Gastroesophageal sphincter (tissue), 4 donors: Measurements from ENCODE around the gene VGF. TPM values are rescaled to one million over a fixed set of nuclear protein-coding genes. Genes with fewer than 3 reads are reported as not detected.
"Not testable (repeated sequence)": the region's sequence is repeated elsewhere in the genome, so short reads cannot be mapped to it uniquely, and the experiment has no call there.

Source experiments
- ATAC-seq: fragments of 150-250 bp; one replicate; pipeline ENCODE4 v1.9.1; 2016; ENCODE audit warnings: mild to moderate bottlenecking, moderate library complexity
- H3K27ac ChIP-seq, 4 donors: fragments of 200-600 bp; sonication (generic) in 3 of 4; 1 replicate in 3 of 4; 2 replicates in 1 of 4; pipeline ENCODE4 v1.5.1; 2016 to 2019
- H3K27me3 ChIP-seq: fragments of 200-600 bp; sonication (generic); one replicate; pipeline ENCODE4 v1.5.1; 2019
- H3K36me3 ChIP-seq, 2 donors: fragments of 200-600 bp; sonication (generic); one replicate each; pipeline ENCODE4 v1.5.1; 2019; ENCODE audit warnings: control low read depth in 1 of 2
- H3K4me1 ChIP-seq, 3 donors: fragments of 200-600 bp; sonication (generic); 1 replicate in 2 of 3; 2 replicates in 1 of 3; pipeline ENCODE4 v1.5.1; 2016 to 2019; ENCODE audit warnings: control low read depth in 2 of 3
- H3K4me3 ChIP-seq, 2 donors: fragments of 200-600 bp; sonication (generic); one replicate each; pipeline ENCODE4 v1.5.1; 2019; ENCODE audit warnings: mild to moderate bottlenecking in 1 of 2, moderate library complexity in 1 of 2
- H3K9me3 ChIP-seq, 3 donors: fragments of 200-600 bp; sonication (generic); one replicate each; pipeline ENCODE4 v1.5.1; 2017 to 2019; ENCODE audit warnings: control low read depth in 2 of 3
- EP300 ChIP-seq: sonication (generic); formaldehyde crosslinking; IDR thresholded peaks from one replicate; pipeline ENCODE4 v1.6.1; 2017; ENCODE audit warnings: antibody characterized with exemption, mild to moderate bottlenecking
- POLR2A ChIP-seq, 2 donors: fragments of 450-650 bp; IDR thresholded peaks; one replicate each; pipeline ENCODE4 v1.6.1; 2017; ENCODE audit warnings: antibody characterized with exemption in 2 of 2, mild to moderate bottlenecking in 2 of 2, moderate library complexity in 1 of 2
- POLR2AphosphoS5 ChIP-seq: sonication (generic); formaldehyde crosslinking; IDR thresholded peaks from one replicate; pipeline ENCODE4 v1.6.1; 2017; ENCODE audit warnings: antibody characterized with exemption
- WGBS, 2 donors: methylation state at CpG; one replicate each; pipeline ENCODE4 v1.1.5; 2018; ENCODE audit warnings: low coverage in 1 of 2; 5-methylcytosine and 5-hydroxymethylcytosine counted together
- total RNA-seq, 4 donors: library from RNA; depleted of rRNA; stranded (reverse); fragments of >200 nt; gene quantifications; one replicate each; pipeline ENCODE4 v1.1.0, GENCODE V29; 2016
- TF ChIP-seq, protein P1 (sequence below), 4 experiments: fragments of 200-600 bp in 2 of 4; fragments of 450-650 bp in 2 of 4; sonication (generic) in 1 of 4; IDR thresholded peaks; one replicate each; pipeline ENCODE4 v1.5.1; 2017 to 2019; ENCODE audit warnings: antibody characterized with exemption in 4 of 4, mild to moderate bottlenecking in 2 of 4, moderate library complexity in 2 of 4

The VGF gene
- total RNA-seq, 4 donors from 2014 or later, result 0.25 to 0.27 TPM; not detected in 2

- H3K9me3 ChIP-seq, result no peaks in the 10 kb centered on the region
- no peak overlapping the region for H3K4me3 ChIP-seq
- no peak for TF ChIP-seq POLR2AphosphoS5
- TF ChIP-seq, protein P1, sequence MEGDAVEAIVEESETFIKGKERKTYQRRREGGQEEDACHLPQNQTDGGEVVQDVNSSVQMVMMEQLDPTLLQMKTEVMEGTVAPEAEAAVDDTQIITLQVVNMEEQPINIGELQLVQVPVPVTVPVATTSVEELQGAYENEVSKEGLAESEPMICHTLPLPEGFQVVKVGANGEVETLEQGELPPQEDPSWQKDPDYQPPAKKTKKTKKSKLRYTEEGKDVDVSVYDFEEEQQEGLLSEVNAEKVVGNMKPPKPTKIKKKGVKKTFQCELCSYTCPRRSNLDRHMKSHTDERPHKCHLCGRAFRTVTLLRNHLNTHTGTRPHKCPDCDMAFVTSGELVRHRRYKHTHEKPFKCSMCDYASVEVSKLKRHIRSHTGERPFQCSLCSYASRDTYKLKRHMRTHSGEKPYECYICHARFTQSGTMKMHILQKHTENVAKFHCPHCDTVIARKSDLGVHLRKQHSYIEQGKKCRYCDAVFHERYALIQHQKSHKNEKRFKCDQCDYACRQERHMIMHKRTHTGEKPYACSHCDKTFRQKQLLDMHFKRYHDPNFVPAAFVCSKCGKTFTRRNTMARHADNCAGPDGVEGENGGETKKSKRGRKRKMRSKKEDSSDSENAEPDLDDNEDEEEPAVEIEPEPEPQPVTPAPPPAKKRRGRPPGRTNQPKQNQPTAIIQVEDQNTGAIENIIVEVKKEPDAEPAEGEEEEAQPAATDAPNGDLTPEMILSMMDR (IDR thresholded peaks at IDR 0.05), result no peak
- TF ChIP-seq EP300, result no peak
- TF ChIP-seq POLR2A (IDR thresholded peaks at IDR 0.05), result no peak
- H3K4me1 ChIP-seq, result no peaks in the 10 kb centered on the region
- peaks cover 0 to 69% of the 10 kb centered on the region in 2 donors for H3K36me3 ChIP-seq
- no peak overlapping the region for H3K27ac ChIP-seq
- ATAC-seq, result no peak
- 89% methylated on average over 3 of the region's 17 CpGs; no CpG with 5 or more reads in 1 of the 2 donors for WGBS, 2 donors
- H3K27me3 ChIP-seq, result peaks cover 14% of the 10 kb centered on the region
Measured at GRCh38 chr7:101207459-101207858, 42.1 kb upstream of the VGF start.

DNA sequence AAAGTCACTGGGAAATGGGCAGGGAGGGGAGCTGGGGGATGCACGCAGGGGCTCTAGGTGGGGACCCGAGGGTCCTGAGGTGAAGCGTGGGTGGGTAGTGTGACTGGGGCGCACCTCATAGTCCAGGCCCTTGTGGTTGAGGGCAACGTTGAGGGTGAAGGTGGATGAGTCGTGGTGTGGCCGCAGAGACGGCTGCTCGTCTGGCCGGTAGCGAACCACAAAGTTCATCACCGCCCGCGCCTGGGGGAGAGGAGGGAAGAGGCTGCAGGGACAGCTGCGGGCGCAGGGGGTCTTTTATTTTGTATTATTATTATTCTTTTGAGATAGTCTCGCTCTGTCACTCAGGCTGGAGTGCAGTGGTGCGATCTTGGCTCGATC, 41.3 kb upstream of the VGF start:
- 86 to 90% methylated on average over 6 to 19 of the region's 19 CpGs for WGBS, 2 donors
- TF ChIP-seq POLR2A (IDR thresholded peaks at IDR 0.05) (no peak), POLR2AphosphoS5 (no peak)
- TF ChIP-seq, protein P1 (IDR thresholded peaks at IDR 0.05), result no peak
- H3K4me1 ChIP-seq, result peaks cover 0 to 8% (median 7%) of the 10 kb centered on the region in 3 donors

DNA sequence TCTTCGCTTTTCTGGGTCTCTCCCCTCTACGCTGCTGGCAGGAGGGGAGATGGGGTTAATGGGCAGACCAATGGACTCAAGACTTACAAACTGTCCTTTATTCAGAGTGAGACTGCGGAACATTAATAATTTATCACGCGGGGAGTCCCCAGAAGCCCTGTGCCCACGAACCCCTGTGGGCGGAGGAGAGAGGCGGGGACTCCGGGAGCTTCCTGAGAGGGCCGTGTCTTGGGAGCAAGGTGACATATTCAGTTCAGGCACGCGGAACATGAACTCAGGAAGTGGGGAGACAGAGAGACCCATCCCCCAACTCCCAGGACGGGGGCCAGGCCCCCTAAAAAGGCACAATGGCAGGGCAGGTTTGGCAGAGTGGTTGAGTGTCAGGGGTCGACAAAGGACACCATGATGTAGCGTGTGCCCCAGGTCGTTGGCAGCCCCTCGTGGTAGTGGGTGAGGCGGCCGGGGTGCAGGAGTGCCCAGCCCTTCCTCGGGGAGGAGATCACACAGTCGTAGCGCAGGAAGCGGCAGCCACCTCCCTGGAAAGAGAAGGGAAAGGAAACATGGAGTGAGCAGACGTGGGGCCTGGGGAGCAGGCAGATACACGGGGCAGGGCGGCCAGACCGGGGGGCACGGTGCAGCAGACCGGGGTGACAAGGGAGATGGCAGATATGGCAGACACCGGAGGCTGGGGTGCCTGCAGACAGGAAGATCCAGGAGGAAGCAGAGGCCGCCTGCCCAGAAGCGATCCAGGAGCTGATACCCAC, 40.7 kb upstream of the VGF start:
- TF ChIP-seq EP300 (no peak), POLR2AphosphoS5 (no peak), POLR2A (IDR thresholded peaks at IDR 0.05) (no peak)
- TF ChIP-seq, protein P1 (IDR thresholded peaks at IDR 0.05), result no peak
- no peak overlapping the region for H3K27ac ChIP-seq
- peak; percentile 9 for ATAC-seq
- H3K36me3 ChIP-seq, result peaks cover 0 to 55% of the 10 kb centered on the region in 2 donors
- H3K27me3 ChIP-seq, result peaks cover 27% of the 10 kb centered on the region
- H3K4me1 ChIP-seq, result peaks cover 0 to 11% (median 8%) of the 10 kb centered on the region in 3 donors
- no peaks in the 10 kb centered on the region for H3K9me3 ChIP-seq
- WGBS, 2 donors, result 73 to 83% methylated on average over 6 to 19 of the region's 32 CpGs
- H3K4me3 ChIP-seq, result no peak overlapping the region

More for the DNA sequence above, 41.3 kb upstream of the VGF start:
- H3K9me3 ChIP-seq, result no peaks in the 10 kb centered on the region
- no peak for ATAC-seq
- H3K27ac ChIP-seq, result no peak overlapping the region
- peaks cover 0 to 61% of the 10 kb centered on the region in 2 donors for H3K36me3 ChIP-seq
- H3K4me3 ChIP-seq, result no peak overlapping the region
- peaks cover 22% of the 10 kb centered on the region for H3K27me3 ChIP-seq

DNA sequence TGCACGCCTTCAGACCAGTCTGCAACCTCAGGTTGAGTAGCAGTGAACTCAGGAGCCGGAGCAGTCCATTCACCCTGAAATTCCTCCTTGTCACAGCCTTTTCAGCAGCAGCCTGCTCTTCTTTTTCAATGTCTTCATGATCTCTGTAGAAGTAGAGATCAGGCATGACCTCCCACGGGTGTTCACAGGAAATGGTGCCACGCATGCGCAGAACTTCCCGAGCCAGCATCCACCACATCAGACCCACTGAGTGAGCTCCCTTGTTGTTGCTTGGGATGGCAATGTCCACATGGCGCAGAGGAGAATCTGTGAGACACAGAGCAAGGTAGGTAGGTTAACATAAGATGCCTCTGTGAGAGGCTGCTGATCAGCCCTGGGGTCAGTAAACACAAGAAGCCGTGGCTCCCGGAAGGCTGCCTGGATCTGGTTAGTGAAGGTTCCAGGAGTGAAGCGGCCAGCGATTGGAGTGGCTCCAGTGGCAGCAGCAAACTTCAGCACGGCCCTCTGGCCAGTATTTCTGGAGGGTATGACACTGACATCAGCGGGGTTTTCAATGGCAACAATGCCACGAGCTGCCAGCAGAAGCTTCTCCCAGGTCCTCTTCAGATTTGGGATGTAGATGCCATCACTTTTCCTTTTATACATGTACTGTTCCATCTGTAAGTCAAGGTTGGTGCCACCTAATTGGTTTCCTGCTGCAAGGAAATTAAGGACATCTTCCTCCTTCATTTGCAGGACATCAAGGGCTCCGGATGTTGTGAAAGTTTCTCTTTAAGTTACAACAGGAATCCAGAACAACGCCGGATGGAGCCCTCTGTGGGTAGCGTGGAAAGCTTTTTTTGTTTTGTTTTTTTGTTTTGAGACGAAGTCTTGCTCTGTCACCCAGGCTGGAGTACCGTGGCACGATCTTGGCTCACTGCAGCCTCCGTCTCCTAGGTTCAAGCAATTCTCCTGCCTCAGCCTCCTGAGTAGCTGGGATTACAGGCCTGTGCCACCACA, 38.7 kb upstream of the VGF start:
- Histone ChIP-seq H3K27me3 (peaks cover 48% of the 10 kb centered on the region), H3K36me3 (peaks cover 0 to 35% of the 10 kb centered on the region in 2 donors), H3K4me1 (peaks cover 0 to 11% (median 8%) of the 10 kb centered on the region in 3 donors)
- 56 to 80% methylated on average over 10 to 13 of the region's 22 CpGs for WGBS, 2 donors
- not testable (repeated sequence) for H3K27ac ChIP-seq, ATAC-seq, H3K9me3 ChIP-seq, H3K4me3 ChIP-seq

- no peaks in the 10 kb centered on the region for H3K9me3 ChIP-seq
- no peak overlapping the region for H3K27ac ChIP-seq
- H3K27me3 ChIP-seq, result peaks cover 63% of the 10 kb centered on the region
- WGBS, 2 donors, result 84% methylated on average over 5 of the region's 5 CpGs; no CpG with 5 or more reads in 1 of the 2 donors
- H3K4me1 ChIP-seq, result peaks cover 0 to 11% (median 8%) of the 10 kb centered on the region in 3 donors
- no peak overlapping the region for H3K4me3 ChIP-seq
- peaks cover 0 to 20% of the 10 kb centered on the region in 2 donors for H3K36me3 ChIP-seq
- TF ChIP-seq POLR2AphosphoS5 (no peak), EP300 (no peak), POLR2A (IDR thresholded peaks at IDR 0.05) (no peak)
- TF ChIP-seq, protein P1 (IDR thresholded peaks at IDR 0.05), result no peak
- no peak for ATAC-seq
Measured at GRCh38 chr7:101202603-101202918, 37.2 kb upstream of the VGF start.
